ENCODE measurements around the gene AP5B1. TPM values are rescaled to one million over a fixed set of nuclear protein-coding genes. Genes with fewer than 3 reads are reported as not detected.

AP5B1 gene
- total RNA-seq, 1 experiment from 2014 or later = 9.4 TPM

DNA sequence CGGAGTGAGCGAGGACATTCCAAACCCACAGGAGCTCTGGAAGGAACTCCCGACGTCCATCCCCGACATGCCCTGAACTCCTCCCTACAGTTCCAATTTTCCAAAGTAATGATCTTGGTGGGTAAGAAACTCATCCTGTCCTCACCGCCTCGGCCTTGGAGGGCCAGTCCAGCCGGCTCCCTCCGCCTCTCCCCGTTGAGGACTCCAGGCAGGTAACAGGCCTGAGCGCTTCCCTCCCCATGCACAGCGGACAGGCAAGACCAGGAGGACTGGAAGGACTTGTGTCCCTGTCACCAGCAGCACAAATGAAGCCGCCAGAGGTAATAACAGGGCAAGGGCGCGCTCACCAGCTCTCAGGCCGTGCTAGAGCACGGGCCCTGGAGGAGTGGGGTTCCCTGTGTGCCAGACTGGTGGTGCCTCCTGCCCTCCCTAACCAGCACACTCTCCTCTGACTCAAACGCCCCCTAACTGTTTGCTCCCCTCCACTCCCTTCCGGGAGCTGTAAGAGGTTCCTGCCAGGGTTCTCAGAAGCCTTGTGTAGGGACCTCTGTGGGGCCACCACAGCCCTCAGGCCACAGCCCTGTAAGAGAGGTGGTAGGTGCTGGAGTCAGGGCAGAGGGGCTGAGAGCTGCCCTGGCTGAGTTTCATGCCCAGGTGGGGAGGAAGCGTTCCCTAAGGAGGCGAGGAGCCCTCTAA, 23.2 kb upstream of the AP5B1 start:
- Histone ChIP-seq H2BK20ac (ENCODE audit: low read depth, low read length, poor library complexity, severe bottlenecking) (no peak overlapping the region), H4K91ac (ENCODE audit: insufficient read length, low read depth, low read length) (no peak overlapping the region), H2AFZ (ENCODE audit: low read length) (no peak overlapping the region), H3K18ac (ENCODE audit: insufficient read length, low read depth, low read length) (no peak overlapping the region), H3K4me1 (ENCODE audit: insufficient read depth, low read length) (no peaks in the 10 kb centered on the region), H3K9ac (ENCODE audit: extremely low read depth, insufficient read length, low read length) (no peak overlapping the region), H4K5ac (ENCODE audit: insufficient read length, low read depth, low read length) (no peak overlapping the region), H3K9me3 (ENCODE audit: control insufficient read depth, low read depth, low read length) (no peaks in the 10 kb centered on the region), H3K79me2 (ENCODE audit: insufficient read depth, low read length) (no peaks in the 10 kb centered on the region), H3K4ac (ENCODE audit: low read depth, low read length) (no peak overlapping the region), H3K79me1 (ENCODE audit: insufficient read depth, low read depth, low read length, poor library complexity, severe bottlenecking) (no peaks in the 10 kb centered on the region), H4K20me1 (ENCODE audit: control insufficient read depth, insufficient read depth, insufficient read length) (no peaks in the 10 kb centered on the region), H3K4me2 (ENCODE audit: insufficient read depth, insufficient read length, low read length) (no peak overlapping the region), H2BK15ac (ENCODE audit: low read depth, low read length) (no peak overlapping the region), H3K14ac (ENCODE audit: insufficient read depth, low read length) (no peak overlapping the region), H2BK120ac (ENCODE audit: low read depth, low read length, poor library complexity, severe bottlenecking) (no peak overlapping the region), H3K23me2 (ENCODE audit: insufficient read length, low read depth, low read length, poor library complexity, severe bottlenecking) (no peaks in the 10 kb centered on the region), H3K27me3 (ENCODE audit: insufficient read depth, low read length) (no peaks in the 10 kb centered on the region; the same call in 1 of the 2 replicates), H2BK5ac (ENCODE audit: insufficient read length, low read length) (no peak overlapping the region), H4K8ac (replicated peaks; ENCODE audit: insufficient read length, low read depth, low read length) (no peak overlapping the region), H2BK12ac (ENCODE audit: insufficient read length, low read depth, low read length) (no peak overlapping the region), H3K27ac (ENCODE audit: insufficient read length, low read depth, low read length) (no peak overlapping the region), H3T11ph (ENCODE audit: low read length) (no peak overlapping the region), H2AK5ac (ENCODE audit: insufficient read length, low read length) (no peak overlapping the region), H3K23ac (ENCODE audit: insufficient read length, low read depth, low read length) (no peak overlapping the region), H3K56ac (ENCODE audit: insufficient read length, low read depth, low read length) (no peak overlapping the region)
- Mint-ChIP-seq H3K27me3 (ENCODE audit: low read depth) (peaks cover 23% of the 10 kb centered on the region), H3K27ac (peak overlapping the region in 1 of 3 experiments; percentile 71; a peak in 1 of 7 replicates), H3K9me3 (no peaks in the 10 kb centered on the region), H3K4me1 (peaks cover 10 to 19% of the 10 kb centered on the region in 2 experiments), H3K4me3 (no peak overlapping the region; a peak in 1 of 5 replicates), H3K36me3 (ENCODE audit: insufficient read depth in 1 of 3, low read depth in 3 of 3) (no peaks in the 10 kb centered on the region)
- DNase-seq = no peak
- TF ChIP-seq, protein P1, sequence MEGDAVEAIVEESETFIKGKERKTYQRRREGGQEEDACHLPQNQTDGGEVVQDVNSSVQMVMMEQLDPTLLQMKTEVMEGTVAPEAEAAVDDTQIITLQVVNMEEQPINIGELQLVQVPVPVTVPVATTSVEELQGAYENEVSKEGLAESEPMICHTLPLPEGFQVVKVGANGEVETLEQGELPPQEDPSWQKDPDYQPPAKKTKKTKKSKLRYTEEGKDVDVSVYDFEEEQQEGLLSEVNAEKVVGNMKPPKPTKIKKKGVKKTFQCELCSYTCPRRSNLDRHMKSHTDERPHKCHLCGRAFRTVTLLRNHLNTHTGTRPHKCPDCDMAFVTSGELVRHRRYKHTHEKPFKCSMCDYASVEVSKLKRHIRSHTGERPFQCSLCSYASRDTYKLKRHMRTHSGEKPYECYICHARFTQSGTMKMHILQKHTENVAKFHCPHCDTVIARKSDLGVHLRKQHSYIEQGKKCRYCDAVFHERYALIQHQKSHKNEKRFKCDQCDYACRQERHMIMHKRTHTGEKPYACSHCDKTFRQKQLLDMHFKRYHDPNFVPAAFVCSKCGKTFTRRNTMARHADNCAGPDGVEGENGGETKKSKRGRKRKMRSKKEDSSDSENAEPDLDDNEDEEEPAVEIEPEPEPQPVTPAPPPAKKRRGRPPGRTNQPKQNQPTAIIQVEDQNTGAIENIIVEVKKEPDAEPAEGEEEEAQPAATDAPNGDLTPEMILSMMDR (conservative IDR thresholded peaks at IDR 0.05) = no peak
- no CpG with 5 or more reads among the region's 21 CpGs for WGBS (ENCODE audit: extremely low coverage, insufficient read length, low lambda C conversion rate)
